GM04504 (cell line): ENCODE data around the gene EPB41L4B.
"Not testable (repeated sequence)": the region's sequence is repeated elsewhere in the genome, so short reads cannot be mapped to it uniquely, and the experiment has no call there.

Experiments
- DNase-seq: peaks from one replicate; pipeline ENCODE4 v3.0.0-alpha.2; 2012; ENCODE audit warnings: low read depth

The EPB41L4B gene

DNA sequence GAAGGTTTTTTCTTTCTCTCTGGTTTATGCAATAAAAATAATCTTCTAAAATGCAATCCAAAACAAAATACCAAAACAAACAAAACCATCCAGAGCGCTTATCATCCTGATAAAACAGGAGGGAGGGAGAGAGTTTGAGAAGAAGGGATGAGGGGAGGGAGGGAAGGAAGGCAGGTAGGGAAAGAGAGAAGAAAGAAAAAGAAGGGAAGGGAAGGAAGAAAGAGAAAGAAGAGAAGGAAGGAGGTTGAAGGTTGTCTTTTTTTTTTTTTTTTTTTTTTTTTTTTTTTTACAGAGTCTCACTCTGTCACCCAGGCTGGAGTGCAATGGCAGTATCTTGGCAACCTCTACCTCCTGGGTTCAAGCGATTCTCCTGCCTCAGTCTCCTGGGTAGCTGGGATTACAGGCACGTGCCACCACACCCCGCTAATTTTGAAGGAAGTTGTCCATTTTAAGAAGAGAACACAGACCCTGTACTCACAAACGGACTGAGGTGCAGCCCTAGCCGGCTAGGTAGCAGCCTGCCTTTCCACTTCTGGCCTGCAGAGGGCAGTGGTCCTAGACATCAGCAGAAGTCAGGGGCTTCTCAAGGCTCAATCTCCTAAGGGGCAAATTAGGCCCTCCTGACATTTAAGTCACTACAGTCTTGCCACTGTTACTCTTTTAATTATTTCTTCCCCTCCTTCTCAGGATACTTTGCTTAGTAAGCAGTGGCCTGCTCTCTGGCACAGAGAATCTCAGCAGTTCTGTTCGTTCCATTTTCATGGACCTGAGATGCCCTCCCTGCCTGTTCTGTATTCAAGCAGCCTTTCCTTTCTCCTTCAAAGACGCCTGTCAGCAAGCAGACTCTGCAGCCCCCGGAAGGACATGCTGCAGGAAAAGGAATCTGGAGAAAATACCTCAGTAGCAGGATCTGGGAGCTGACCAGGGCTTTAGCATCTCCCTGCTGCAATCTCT is 76.4 kb downstream of the EPB41L4B start:
- no peak for DNase-seq

- no peak for DNase-seq
These were observed 78.1 kb downstream of the EPB41L4B start for GRCh38 chr9:109242741-109243140.

- no peak for DNase-seq
These were observed 78.8 kb downstream of the EPB41L4B start for GRCh38 chr9:109242014-109242413.

DNA sequence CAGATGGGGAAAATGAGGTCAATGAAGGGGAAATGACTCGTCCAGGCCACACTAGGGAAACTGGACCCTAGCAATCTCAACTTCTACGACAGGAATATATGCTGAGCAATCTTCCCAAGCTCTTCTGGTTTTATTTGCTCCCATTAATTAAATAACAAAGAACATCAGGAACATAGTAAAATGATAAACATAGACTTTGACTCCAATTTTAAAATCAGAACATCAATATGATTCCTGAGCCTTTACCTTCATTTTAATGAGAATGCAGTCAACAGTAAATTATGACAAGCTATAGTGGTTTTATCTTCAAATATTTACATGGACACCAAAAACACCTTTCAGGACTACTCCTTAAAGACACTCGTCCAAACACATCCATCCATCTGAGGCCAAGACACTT is 79.7 kb downstream of the EPB41L4B start:
- DNase-seq = no peak

- no peak for DNase-seq
These were observed 81.6 kb downstream of the EPB41L4B start for GRCh38 chr9:109239240-109239639.

- DNase-seq = no peak
These were observed 82.2 kb downstream of the EPB41L4B start for GRCh38 chr9:109238655-109239054.

- DNase-seq = no peak
These were observed 82.7 kb downstream of the EPB41L4B start for GRCh38 chr9:109238125-109238524.

DNA sequence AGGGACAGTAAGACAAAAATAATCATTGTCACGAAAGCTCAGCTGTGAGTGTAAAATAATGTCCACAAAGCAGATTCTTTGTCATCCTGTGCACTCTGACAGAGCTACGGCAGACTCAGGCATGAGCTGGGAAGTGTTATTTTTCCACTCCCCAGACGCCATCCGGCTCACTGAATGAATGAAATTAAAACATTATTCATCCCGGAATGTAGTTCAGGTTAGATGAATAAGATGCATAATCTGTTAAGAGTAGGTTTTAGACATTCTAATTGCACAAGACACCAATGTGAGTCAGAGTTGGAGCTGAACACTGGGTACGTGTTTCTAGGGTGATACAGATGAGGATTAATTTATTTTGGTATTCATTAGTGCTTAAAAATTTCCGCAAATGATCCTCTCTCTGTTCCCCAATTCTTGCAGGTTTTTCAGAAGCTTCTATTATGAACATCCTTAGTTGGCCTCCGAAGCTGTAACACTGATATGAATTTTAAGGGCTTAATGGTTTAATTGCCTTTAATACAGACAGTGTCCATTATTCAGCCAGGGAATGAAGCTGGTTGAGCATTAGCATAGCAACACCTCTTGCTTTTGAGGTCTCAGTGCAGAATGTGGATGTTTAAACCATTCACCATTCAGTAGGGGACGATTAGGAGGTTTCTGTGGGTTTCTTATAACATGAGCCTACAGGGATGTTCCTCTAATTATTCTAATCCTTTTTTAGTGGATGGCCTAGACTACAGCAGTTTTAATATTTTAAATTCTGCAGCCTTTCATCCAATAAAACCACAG is 88.2 kb downstream of the EPB41L4B start:
- peak; percentile 13 for DNase-seq

DNA sequence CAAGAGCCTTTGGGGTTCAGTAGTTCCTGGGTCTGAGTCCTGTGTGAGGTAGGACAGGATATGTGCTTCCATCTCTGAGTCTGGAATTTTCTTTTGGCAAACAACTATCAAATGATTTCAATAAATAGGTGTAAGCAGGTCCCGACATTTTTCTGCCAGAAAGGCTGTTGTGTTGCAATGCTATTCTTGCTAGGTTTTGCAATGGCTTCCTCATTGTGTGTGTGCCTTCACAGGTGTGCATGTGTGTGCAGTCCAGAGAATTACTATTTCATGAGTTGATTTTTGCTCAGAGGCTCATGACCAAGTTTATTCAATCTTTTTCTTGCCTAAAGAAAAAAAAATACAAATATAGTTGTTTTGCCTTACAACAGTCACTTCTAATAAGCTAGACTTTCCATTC is 89.3 kb downstream of the EPB41L4B start:
- DNase-seq = no peak

DNA sequence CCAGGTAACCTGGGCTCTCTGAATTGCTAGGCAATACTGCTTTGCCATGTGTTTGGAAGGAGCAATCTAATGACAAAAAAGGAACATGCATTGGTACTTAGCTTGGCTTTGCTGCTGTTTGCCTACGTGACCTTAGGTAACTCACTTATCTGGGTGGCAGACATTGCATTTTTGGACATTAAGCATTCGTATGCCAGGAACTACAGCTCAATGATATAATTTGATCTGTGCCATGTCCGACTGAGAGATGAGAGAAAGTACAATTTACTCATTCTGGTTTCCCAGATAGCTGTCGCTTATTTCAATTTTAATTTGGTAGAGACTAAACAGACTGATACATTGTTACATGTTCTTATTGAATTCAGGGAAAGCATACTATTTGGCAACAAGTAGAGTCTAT is 90.6 kb downstream of the EPB41L4B start:
- DNase-seq = no peak

DNA sequence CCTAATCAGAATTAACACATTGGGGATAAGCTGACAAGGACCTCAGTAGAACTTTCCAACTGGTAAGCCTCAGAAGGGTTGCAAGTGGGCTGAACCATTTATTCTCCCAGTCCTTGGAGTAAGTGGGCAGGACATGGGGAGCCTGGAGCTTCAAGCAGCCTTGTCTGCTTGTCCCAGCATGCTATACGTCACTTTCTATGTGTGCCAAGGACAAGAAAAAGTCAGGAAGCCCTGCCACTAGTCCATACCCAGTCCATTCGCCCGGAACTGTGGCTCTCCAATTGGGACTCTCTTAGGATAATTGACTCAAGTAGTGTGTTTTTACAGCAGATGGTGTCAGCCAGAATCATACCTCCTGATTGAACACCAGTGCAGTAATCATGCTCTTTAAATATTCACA is 91.2 kb downstream of the EPB41L4B start:
- DNase-seq = no peak

GRCh38 chr9:109228093-109228642 is 92.7 kb downstream of the EPB41L4B start:
- DNase-seq = no peak

DNA sequence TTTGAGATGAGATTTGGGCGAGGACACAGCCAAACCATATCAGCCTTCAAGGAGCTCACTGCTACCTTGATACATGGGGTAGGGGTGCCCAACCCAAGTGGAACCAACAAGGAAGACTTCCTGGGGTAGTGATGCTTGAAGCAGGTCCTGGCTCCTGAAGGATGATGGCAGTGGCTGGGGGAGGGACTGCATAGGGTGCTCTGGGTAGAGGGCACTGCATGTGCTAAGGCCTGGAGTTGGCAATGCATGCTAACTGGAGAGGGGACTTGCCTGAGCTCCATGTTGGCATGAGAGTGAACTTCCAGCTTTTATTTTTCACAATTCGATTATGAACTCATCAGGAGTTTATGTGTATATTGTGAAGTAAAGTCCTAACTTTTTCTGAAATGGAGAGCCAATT is 95.2 kb downstream of the EPB41L4B start:
- no peak for DNase-seq

GRCh38 chr9:109224751-109225150 is 96.1 kb downstream of the EPB41L4B start:
- DNase-seq = no peak

- DNase-seq = not testable (repeated sequence)
These were observed 102.6 kb downstream of the EPB41L4B start for GRCh38 chr9:109218242-109218641.

DNA sequence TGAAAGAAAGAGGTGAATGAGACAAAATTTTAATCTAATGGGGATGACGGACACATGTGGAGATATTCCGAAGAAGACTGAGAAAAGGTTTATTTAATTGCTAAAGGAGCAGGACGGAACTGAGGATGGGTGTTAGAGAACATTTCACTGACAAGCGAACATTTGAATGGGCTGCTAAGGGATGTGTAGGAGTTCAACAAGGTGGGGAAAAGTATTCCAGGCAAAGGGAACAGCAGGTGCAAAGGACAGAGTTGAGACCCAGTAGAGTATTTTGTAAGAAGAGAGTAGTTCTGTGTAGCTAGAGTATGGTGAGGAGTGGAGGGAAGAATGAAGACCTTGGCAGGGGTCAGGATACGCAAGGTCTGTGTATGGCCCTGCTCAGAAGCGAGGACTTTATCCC is 106.4 kb downstream of the EPB41L4B start:
- no peak for DNase-seq

DNA sequence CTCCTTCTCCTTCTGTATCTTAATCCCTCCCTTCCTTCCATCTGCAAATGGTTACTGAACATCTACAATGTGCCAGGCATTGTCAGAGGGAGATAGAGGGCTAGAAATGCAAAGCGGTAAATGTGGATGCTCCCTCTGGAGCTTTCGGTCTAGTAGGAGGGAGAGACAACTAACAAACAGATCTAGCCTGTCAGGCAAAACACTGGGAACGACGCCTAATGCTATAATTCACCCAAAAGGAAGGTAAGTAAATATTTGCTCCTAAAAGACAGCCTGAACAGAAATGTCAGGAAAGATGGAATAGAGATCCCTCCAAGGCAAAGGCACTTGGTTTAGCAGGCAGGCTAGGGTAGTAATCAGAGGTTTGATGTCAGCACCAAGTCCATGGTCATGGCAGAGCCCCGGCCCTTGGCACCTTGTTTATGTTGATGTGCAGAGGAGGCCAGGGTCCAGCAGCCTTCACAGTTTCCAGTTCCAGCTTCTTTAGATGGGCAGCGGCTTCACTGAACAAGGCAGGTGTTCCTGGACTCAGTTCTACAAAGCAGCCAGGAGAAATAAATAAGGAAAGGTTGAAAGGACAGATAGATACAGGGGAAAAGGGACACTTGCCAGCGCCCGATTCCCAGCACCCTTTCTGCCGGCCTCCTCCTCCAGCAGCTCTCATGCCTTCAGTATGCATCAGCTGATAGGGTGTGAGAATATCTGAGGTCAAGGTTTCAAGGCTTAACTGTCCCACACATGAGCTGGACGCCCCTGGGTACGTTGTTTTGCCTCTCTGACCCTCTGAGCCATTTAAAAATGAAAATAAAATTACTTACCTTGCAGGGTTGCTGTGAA is 107.4 kb downstream of the EPB41L4B start:
- no peak for DNase-seq

DNA sequence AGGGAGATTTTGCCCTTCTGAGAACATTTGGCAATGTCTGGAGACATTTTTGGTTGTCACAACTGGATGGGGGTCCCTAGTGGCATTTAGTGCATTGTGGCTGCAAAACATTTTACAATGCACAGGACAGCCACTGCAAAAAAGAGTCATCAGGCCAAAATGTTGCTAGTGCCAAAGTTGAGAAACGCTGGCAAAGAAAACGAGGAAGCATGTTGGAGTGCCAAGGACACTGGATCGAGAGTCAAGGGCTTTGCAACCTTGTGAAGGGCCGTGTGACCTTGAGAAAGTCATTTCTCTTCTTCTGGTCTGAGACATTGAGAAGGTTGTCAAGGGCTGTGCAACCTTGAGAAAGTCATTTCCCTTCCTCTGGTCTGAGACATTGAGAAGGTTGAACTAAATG is 108.1 kb downstream of the EPB41L4B start:
- DNase-seq = no peak

- DNase-seq = no peak
These were observed 114.2 kb downstream of the EPB41L4B start for GRCh38 chr9:109206670-109207069.

- DNase-seq = no peak
These were observed 115.3 kb downstream of the EPB41L4B start for GRCh38 chr9:109205526-109205925.

DNA sequence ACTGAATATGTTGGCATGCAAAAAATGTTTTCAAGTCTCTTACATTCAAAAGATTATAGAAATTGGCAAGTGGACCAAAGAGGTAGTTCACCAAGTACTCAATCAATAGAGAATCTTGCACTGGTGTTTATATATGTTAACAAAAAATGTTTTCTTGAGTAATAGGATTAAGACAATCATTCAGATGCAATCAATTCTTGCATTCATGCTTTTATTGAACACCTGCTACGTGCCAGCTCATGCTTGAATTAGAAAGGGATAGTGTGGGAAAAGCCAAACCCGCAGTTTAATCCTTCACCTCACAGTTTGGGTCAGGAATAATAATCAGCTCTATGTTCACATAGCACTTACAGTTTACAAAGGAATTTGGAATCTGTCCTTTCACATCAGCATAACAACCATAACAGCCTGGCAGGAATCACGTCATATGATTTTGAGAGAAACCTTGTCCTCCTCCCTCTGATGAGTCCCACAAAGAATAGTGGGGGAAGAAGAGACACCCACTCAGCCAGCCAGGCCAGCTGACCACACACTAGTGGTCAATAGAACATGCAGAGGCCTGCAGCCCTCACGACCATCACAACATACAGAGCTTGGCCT is 117.0 kb downstream of the EPB41L4B start:
- no peak for DNase-seq
